Astrocyte of the spinal cord (primary cell): Measurements from ENCODE around the gene ADGRG4.

Source experiments
- DNase-seq: peaks from one replicate; pipeline ENCODE4 v3.0.0; 2011; ENCODE audit warnings: low read depth, low spot score
- H3K4me3 ChIP-seq: 2 replicates; pipeline ENCODE4 v1.5.1; 2011; ENCODE audit warnings: low read depth, mild to moderate bottlenecking, low read length, moderate library complexity
- in situ Hi-C: cut with HindIII; loops from 2 replicates; pipeline ENCODE4 v1.10.0; 2017; ENCODE audit warnings: low sequenced_read_pairs
- TF ChIP-seq, protein P1 (sequence below): IDR thresholded peaks from 2 replicates; pipeline ENCODE4 v1.5.1; 2012; ENCODE audit warnings: low read depth, mild to moderate bottlenecking, low read length, inconsistent platforms

The ADGRG4 gene

GRCh38 chrX:136295380-136295779, 5.4 kb upstream of the ADGRG4 start:
- no peak for DNase-seq
- in situ Hi-C loops, result no loop called here

GRCh38 chrX:136303041-136303440, 2.3 kb downstream of the ADGRG4 start:
- H3K4me3 ChIP-seq, result no peak overlapping the region
- TF ChIP-seq, protein P1, sequence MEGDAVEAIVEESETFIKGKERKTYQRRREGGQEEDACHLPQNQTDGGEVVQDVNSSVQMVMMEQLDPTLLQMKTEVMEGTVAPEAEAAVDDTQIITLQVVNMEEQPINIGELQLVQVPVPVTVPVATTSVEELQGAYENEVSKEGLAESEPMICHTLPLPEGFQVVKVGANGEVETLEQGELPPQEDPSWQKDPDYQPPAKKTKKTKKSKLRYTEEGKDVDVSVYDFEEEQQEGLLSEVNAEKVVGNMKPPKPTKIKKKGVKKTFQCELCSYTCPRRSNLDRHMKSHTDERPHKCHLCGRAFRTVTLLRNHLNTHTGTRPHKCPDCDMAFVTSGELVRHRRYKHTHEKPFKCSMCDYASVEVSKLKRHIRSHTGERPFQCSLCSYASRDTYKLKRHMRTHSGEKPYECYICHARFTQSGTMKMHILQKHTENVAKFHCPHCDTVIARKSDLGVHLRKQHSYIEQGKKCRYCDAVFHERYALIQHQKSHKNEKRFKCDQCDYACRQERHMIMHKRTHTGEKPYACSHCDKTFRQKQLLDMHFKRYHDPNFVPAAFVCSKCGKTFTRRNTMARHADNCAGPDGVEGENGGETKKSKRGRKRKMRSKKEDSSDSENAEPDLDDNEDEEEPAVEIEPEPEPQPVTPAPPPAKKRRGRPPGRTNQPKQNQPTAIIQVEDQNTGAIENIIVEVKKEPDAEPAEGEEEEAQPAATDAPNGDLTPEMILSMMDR, result no peak
- DNase-seq, result no peak
- in situ Hi-C loops, result no loop called here

More at GRCh38 chrX:136295380-136295779, 5.4 kb upstream of the ADGRG4 start:
- TF ChIP-seq, protein P1, result no peak
- H3K4me3 ChIP-seq, result no peak overlapping the region

DNA sequence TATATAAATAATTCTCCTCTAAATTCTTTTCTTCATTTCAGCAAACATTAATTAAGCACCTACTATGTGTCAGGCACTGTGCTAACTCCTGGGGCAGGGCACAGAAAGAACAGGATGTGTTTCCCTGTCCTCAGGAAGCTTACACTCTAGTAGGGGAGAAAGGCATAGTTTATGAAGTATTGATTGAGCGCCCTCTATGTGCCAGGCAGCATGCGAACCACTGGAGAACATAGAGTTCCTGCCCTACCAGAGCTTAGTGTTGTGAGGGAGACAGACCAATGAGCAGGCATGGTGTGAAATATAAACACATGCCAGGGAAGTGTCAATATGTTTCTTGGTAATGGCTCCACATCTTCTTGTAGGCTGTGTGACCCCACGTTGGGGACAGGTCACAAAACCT, 3.7 kb downstream of the ADGRG4 start:
- TF ChIP-seq, protein P1, result no peak

GRCh38 chrX:136306182-136306581, 5.4 kb downstream of the ADGRG4 start:
- DNase-seq, result no peak
- H3K4me3 ChIP-seq, result no peak overlapping the region
- TF ChIP-seq, protein P1, result no peak
- in situ Hi-C loops, result no loop called here

More for the DNA sequence above, 3.7 kb downstream of the ADGRG4 start:
- in situ Hi-C loops, result no loop called here
- no peak for DNase-seq
- H3K4me3 ChIP-seq, result no peak overlapping the region

GRCh38 chrX:136307471-136307870, 6.7 kb downstream of the ADGRG4 start:
- no peak overlapping the region for H3K4me3 ChIP-seq
- in situ Hi-C loops, result no loop called here
- TF ChIP-seq, protein P1, result no peak
- DNase-seq, result no peak

GRCh38 chrX:136310411-136310810, 9.6 kb downstream of the ADGRG4 start:
- no peak overlapping the region for H3K4me3 ChIP-seq
- TF ChIP-seq, protein P1, result no peak
- in situ Hi-C loops, result no loop called here
- peak; percentile 55 for DNase-seq

DNA sequence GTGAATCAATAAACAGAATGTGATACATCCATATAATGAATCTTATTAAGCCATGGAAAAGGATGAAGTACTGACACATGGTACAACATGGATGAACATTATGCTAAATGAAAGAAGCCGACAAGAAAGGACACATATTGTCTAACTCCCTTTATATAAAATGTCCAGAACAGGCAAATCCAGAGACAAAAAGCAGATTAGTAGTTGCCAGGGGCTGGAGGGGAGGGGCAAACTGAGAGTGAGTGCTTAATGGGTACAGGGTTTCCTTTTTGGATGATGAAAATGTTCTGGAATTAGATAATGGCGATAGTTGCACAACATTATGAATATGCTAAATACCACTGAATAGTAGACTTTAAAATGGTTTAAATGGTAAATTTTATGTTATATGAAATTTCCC, 17.4 kb downstream of the ADGRG4 start:
- no peak overlapping the region for H3K4me3 ChIP-seq
- DNase-seq, result no peak
- TF ChIP-seq, protein P1, result no peak
- in situ Hi-C loops, result no loop called here
